ENCODE measurements around the gene ASTN2.

- TF ChIP-seq CTCF (IDR thresholded peaks at IDR 0.05) (no peak), EP300 (IDR thresholded peaks at IDR 0.05) (no peak), POLR2A (IDR thresholded peaks at IDR 0.05) (no peak), POLR2AphosphoS5 (IDR thresholded peaks at IDR 0.05) (no peak)
These were observed 614.8 kb downstream of the ASTN2 start for GRCh38 chr9:116800074-116800473.

All from sigmoid colon (tissue), 4 donors.